Kasumi-1 (cell line): ENCODE data around the gene MYLK.

ENCODE experiments used
- DNase-seq, 2 experiments: peaks; one replicate each; lab custom pipeline; 2025; lab: John Stamatoyannopoulos, UW

The MYLK gene

DNA sequence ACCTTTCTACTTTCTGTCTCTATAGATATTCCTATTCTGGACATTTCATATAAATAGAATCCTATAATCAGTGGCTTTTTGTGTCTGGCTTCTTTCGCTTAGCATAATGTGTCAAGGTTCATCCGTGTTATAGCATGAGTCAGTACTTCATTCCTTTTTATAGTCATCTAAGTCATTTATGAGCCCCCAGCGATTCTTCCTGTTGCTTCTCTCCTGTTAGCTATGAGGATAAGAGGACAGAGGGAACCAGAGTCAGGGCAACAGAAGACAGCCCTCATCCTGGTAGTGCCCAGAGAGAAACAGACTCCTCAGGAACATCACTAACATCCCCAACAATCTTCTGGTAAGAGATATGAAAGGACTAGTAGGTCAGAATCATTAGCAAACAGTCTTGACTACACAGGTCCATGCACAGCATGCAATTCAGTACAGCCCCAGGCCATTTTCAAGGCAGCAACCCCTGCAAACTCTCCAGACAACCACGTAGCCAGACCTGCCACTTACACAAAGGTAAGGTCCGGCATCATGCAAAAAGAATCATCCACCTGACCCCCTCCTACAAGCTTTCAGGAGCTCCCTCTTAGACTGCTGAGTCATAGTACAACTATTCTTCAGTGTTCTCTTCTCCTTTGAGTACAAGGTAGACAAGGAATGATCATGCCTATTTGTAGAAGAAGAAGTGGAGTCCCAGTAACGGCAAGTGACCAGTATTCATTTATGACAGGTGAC is 91.5 kb downstream of the MYLK start:
- no peak for DNase-seq

GRCh38 chr3:123791898-123792297 is 92.2 kb downstream of the MYLK start:
- no peak for DNase-seq

GRCh38 chr3:123791417-123791816 is 92.7 kb downstream of the MYLK start:
- DNase-seq: no peak

DNA sequence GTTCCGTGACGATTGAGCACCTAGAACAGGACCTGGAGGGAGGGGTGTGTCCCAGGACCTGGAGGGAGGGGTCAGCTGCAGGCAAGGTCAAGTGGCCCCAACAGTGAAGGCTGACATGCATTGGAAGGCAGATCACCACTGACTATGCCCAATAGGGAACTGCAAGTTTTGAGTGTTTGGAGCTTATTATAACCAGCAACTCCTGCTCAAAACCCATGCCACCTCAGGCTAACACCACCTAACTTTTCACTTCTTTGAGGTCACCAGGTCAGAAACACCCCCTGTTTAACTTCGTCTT is 93.1 kb downstream of the MYLK start:
- DNase-seq: no peak

GRCh38 chr3:123790254-123791072 is 93.7 kb downstream of the MYLK start:
- DNase-seq: no peak

GRCh38 chr3:123789760-123790159 is 94.4 kb downstream of the MYLK start:
- DNase-seq: no peak

DNA sequence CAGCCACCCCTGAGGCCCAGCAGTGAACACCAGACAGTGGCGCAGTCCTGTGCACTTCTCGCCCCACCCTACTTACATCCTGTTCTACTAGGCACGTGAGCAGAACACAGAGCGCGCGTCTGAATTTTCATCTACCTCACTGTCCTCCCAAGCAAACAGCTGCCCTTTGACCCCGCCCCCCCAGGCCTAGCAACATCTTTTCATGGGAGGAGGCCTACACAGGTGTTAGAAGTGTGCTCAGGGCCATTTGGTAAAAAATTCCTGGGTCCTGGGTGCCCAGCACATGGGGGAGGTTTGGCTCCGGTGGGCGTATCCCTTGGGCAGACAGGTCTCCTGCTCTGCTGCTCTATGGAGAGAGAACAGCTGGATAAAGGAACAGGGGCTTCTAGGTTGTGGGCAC is 95.0 kb downstream of the MYLK start:
- DNase-seq: no peak

GRCh38 chr3:123788710-123789109 is 95.4 kb downstream of the MYLK start:
- DNase-seq: no peak

DNA sequence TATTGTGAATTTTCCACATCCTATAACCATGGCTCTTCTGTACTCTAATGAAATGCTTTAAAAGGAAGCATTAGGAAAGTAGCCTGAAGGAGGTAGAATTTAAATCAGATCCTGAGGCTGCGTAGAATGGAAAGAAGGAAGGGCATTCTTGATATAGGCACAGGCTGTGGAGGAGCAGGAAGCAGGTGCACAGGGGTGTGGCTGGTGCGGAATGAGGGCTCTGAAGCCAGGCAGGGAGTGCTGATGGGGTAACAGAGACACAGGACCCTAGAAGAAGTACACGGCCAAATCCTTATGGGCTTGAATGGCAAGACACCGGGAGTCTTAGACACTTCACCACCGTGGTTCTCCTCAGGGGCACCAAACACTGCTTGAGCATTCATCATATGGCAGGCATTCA is 97.0 kb downstream of the MYLK start:
- DNase-seq: no peak

GRCh38 chr3:123785602-123786001 is 98.5 kb downstream of the MYLK start:
- no peak for DNase-seq

DNA sequence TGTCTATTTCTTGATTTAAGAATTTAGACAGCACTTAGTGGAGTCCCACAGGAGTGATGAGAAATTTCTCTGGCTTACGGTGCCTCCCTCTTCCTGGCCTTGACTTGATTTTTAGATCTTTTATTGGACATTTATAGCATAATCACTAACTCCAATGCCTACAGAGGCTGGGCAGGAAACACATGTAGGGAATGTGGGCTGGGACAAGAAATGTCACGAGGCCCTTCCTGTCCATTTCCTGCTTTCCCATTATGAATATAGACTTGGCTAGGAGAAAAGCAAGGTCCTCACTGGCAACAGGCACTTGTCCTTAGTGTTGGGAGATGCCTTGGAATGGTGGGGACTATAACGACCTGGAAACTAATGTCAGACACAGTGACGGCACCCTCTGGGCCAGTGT is 100.3 kb downstream of the MYLK start:
- DNase-seq: no peak

DNA sequence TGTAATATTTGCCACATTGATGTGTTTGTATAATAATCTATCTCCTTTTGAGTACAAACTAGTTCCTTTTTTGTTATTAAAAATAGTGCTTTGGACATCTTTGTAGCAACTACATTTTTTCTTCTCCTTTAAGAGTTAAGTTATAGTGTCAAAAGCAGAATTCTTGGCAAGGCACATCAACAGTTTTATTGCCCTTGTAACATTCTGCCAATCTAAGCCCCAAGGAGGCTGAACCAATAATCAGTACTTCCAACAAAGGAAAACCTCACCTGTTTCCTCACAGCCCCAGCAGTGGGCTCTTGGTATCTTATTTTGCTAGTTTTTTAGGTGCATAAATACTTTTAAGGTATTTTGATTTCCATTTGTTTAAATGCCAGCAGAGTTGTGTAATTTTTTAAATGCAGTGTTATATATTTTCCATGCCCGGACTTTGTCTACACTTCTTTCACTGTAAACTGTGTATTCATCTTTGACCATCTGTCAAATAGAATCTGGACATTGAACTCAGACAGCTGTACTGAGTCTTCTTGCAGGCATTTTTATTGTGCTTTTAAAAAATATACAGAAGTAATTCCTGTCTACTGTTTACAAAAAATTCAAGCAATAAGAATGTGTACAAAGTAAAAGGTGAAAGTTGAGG is 101.0 kb downstream of the MYLK start:
- no peak for DNase-seq

DNA sequence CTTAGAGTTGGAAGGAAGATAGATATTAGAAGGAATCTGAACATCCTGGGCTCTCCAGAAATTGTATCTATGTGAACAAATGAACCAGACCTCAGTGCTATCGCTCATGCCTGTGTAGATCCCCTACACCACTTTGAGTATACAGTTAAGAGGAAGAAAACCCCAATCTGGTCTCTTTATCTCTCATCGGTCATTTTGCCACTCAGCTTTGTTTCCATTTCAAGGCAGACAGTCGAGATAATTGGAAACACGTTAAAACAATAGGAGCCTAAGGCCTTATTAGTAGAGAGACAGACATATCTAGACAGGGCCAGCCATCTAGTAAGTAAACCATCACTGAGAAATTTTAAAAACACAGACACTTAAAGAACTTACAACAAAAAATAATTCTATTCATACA is 101.6 kb downstream of the MYLK start:
- no peak for DNase-seq

DNA sequence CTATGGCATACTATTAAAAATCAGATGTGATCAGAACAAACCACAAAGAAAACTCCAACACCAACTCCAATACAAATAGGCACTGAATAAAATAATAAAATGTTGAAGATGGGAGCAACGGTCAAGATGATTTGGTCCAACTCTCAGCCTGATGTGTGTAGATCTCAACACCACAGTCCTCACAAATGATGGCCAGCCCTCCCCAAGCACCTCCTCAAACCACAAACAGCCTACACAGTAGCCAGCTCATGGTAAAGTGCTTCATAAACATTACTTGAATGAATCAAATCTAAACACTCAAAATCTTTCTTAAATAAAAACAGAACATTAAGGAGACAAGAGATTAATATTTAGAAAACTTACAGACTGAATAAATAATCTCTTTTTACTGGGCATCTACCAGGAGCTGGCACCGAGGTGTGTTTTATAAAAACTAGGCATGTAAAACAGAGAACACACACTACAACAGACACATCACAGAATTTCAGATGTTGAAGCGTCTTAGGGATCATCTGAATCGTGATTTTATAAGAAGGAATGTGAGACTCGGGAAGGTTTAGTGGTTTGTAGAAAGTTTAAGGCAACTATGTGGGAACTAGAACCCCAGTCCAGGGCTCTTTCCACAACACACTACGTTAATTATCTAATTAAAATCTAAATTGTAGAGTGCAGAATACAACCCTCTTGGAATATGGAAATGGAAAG is 102.4 kb downstream of the MYLK start:
- DNase-seq: no peak

DNA sequence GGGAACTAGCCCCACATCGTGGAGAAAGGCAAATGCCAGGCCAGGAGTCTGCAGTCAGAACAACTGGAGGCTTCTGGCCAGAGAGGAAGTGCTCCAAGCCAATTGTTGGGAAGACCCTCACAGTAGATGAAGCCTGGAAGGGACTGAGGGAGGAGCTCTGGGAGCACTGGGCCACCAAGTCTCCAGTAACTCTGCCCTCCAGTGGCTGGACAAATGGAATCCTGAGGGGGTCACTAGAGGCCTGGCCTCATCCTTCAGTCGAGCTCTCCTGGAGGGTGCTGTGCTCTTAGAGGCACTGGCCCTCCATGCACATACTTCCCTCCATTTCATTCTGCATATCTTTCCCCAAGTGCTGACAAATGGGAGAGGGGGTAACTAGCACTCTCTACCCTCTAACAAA is 103.0 kb downstream of the MYLK start:
- no peak for DNase-seq

GRCh38 chr3:123780656-123781055 is 103.5 kb downstream of the MYLK start:
- no peak for DNase-seq

GRCh38 chr3:123779655-123780231 is 104.4 kb downstream of the MYLK start:
- DNase-seq: no peak

- no peak for DNase-seq
These were observed 105.0 kb downstream of the MYLK start for GRCh38 chr3:123778991-123779622.

GRCh38 chr3:123778525-123778924 is 105.6 kb downstream of the MYLK start:
- DNase-seq: no peak

DNA sequence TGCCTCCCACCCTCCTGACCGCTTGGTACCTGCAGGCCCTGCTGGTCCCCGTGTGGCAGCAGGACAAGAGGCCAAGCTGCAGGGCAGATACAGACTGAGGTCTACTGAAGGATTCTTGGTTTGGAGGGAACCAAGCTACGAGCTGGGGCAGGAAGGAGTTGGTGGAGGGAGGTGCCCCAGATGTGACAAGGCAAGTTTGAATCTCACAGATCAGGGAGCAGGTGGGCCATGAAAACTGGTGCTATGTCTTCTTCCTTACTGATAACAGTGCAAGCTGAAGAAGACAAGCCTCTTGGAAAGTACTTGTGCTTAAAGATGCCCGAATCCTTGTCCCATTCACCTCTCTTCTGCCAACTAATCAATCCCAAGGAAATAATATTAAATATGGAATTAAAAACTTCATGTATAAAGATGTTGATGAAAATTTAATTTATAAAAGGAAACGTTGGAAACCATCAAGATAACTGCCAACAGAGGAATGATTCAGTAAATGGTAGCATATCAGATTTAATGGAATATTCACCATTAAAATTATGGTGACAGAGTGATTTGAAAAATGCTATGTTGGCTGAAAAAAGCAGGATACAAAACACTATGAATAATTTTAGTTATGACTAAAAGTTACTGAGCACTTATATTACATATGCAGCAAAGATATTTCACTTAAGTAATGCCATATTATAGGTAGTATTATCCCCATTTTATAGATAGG is 107.9 kb downstream of the MYLK start:
- no peak for DNase-seq

DNA sequence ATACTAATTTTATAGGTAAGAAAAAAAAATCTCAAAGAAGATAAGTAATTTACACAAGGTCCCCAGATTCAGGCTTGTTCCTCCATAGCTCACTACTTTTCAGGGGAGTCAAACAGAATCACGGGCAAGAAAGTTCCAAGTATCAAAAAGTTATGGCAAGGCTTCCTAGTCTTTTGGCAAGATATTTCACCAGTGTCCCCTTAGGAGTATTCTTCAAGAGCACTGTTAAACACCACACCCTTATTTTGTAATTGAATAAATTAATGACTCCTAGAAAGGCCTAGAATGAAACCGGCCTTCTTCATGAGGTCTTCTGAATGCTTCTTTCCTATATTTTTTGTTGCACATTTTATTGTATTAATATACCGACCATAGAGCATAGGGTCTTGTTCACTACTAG is 109.7 kb downstream of the MYLK start:
- DNase-seq: no peak
